ENCODE results near the gene PRKAR1A. TPM values are rescaled to one million over a fixed set of nuclear protein-coding genes. Genes with fewer than 3 reads are reported as not detected.

The PRKAR1A gene
- total RNA-seq, 1 donor from 2014 or later: 233 TPM

DNA sequence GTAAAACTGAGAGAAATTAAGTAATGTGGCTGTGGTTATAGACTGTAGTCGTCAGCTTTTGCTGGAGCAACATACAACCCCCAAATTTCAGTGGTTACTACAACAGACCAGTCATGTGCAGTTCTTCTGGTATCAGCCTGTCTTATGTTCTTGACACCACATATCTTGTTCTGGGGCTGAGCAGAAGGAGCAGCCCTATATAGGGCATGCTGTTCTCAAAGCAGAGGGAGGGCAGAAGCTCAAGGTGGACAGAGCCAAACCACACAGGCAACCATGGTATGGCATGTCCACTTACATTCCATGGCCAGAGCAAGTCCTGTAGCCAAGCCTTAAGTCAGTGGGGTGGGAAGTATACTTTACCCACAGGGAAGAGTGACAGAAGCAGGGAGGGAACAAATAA is 7.7 kb downstream of the PRKAR1A start:
- Histone ChIP-seq H3K36me3 (ENCODE audit: control insufficient read depth, insufficient read depth, low read length) (peaks cover 3% of the 10 kb centered on the region), H3K4me3 (ENCODE audit: low read depth, low read length) (no peak overlapping the region), H3K27me3 (ENCODE audit: control insufficient read depth, insufficient read depth, low read length) (no peaks in the 10 kb centered on the region)
- DNase-seq (ENCODE audit: low read depth): no peak
- TF ChIP-seq, protein P1, sequence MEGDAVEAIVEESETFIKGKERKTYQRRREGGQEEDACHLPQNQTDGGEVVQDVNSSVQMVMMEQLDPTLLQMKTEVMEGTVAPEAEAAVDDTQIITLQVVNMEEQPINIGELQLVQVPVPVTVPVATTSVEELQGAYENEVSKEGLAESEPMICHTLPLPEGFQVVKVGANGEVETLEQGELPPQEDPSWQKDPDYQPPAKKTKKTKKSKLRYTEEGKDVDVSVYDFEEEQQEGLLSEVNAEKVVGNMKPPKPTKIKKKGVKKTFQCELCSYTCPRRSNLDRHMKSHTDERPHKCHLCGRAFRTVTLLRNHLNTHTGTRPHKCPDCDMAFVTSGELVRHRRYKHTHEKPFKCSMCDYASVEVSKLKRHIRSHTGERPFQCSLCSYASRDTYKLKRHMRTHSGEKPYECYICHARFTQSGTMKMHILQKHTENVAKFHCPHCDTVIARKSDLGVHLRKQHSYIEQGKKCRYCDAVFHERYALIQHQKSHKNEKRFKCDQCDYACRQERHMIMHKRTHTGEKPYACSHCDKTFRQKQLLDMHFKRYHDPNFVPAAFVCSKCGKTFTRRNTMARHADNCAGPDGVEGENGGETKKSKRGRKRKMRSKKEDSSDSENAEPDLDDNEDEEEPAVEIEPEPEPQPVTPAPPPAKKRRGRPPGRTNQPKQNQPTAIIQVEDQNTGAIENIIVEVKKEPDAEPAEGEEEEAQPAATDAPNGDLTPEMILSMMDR (IDR thresholded peaks at IDR 0.05; ENCODE audit: insufficient read depth, low read length, poor library complexity, severe bottlenecking): no peak

- Histone ChIP-seq H3K36me3 (ENCODE audit: control insufficient read depth, insufficient read depth, low read length) (peaks cover 4% of the 10 kb centered on the region), H3K4me3 (ENCODE audit: low read depth, low read length) (no peak overlapping the region), H3K27me3 (ENCODE audit: control insufficient read depth, insufficient read depth, low read length) (no peaks in the 10 kb centered on the region)
- TF ChIP-seq, protein P1 (IDR thresholded peaks at IDR 0.05; ENCODE audit: insufficient read depth, low read length, poor library complexity, severe bottlenecking): no peak
- DNase-seq (ENCODE audit: low read depth): no peak
These were observed 10.0 kb downstream of the PRKAR1A start for GRCh38 chr17:68522266-68522665.

DNA sequence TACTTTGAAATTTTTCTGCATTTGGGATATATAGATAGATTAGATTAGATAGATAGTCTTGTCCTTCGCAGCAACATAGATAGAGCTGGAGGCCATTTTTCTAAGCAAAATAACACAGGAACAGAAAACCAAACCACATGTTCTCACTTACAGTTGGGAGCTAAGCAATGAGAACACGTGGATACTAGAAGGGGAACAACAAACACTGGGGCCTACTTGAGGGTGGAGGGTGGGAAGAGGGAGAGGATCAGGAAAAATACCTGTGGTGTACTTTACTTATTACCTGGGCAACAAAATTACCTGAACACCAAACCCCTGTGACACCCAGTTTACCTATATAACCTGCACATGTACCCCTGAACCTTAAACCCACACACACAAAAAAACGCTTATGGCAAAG is 14.3 kb downstream of the PRKAR1A start:
- DNase-seq (ENCODE audit: low read depth): no peak
- TF ChIP-seq, protein P1 (IDR thresholded peaks at IDR 0.05; ENCODE audit: insufficient read depth, low read length, poor library complexity, severe bottlenecking): no peak
- H3K27me3 ChIP-seq (ENCODE audit: control insufficient read depth, insufficient read depth, low read length): no peaks in the 10 kb centered on the region
- peaks cover 1% of the 10 kb centered on the region for H3K36me3 ChIP-seq (ENCODE audit: control insufficient read depth, insufficient read depth, low read length)
- H3K4me3 ChIP-seq (ENCODE audit: low read depth, low read length): no peak overlapping the region

DNA sequence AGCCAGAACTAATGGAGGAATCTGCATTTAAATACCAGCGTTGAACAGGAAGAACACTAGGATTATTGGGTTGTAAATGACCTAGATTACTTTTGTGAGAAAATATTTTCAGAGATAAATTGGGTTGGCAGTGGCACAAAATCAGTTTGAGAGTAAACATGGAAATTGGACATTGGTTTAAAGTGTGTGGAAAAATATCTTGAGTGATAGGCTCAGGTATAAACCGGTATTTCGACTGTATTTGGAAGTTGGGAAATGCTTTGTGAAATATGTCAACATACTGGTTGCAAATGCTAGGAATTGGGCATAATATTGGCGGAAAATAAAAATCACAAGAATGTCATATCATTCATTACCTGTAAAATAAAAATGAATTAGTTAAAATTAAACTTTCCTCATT is 15.1 kb downstream of the PRKAR1A start:
- peaks cover 1% of the 10 kb centered on the region for H3K36me3 ChIP-seq (ENCODE audit: control insufficient read depth, insufficient read depth, low read length)
- TF ChIP-seq, protein P1 (IDR thresholded peaks at IDR 0.05; ENCODE audit: insufficient read depth, low read length, poor library complexity, severe bottlenecking): no peak

GRCh38 chr17:68531252-68531651 is 19.0 kb downstream of the PRKAR1A start:
- TF ChIP-seq, protein P1 (IDR thresholded peaks at IDR 0.05; ENCODE audit: insufficient read depth, low read length, poor library complexity, severe bottlenecking): no peak
- DNase-seq (ENCODE audit: low read depth): no peak
- Histone ChIP-seq H3K4me3 (ENCODE audit: low read depth, low read length) (no peak overlapping the region), H3K27me3 (ENCODE audit: control insufficient read depth, insufficient read depth, low read length) (no peaks in the 10 kb centered on the region), H3K36me3 (ENCODE audit: control insufficient read depth, insufficient read depth, low read length) (peaks cover 1% of the 10 kb centered on the region)

More for the DNA sequence above, 15.1 kb downstream of the PRKAR1A start:
- DNase-seq (ENCODE audit: low read depth): no peak
- Histone ChIP-seq H3K4me3 (ENCODE audit: low read depth, low read length) (no peak overlapping the region), H3K27me3 (ENCODE audit: control insufficient read depth, insufficient read depth, low read length) (no peaks in the 10 kb centered on the region)

DNA sequence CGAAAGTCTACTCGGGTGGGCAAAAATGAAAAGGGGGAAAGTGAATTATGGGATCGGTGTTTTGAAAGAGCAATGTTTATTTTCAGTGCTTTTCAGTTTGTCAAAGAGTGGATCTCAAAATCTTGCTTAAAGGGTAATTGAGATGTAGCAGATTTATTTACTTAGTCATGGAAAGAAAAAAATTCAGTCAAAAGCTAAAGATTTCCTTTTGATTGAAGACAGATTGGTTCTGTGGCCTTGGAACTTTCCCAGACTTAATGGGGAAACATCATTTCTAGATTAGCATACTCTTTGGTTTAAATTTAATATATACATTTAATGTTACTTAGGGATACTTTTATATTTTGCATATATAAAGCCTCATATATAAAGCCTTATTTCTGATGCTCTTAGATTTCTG is 20.6 kb downstream of the PRKAR1A start:
- DNase-seq (ENCODE audit: low read depth): no peak
- Histone ChIP-seq H3K4me3 (ENCODE audit: low read depth, low read length) (no peak overlapping the region), H3K36me3 (ENCODE audit: control insufficient read depth, insufficient read depth, low read length) (peaks cover 1% of the 10 kb centered on the region), H3K27me3 (ENCODE audit: control insufficient read depth, insufficient read depth, low read length) (no peaks in the 10 kb centered on the region)
- TF ChIP-seq, protein P1 (IDR thresholded peaks at IDR 0.05; ENCODE audit: insufficient read depth, low read length, poor library complexity, severe bottlenecking): no peak

Data from kidney epithelial cell (primary cell).